UCSD-AML1 (cell line): ENCODE data around the gene B3GALT5.

Source experiments
- DNase-seq: peaks from one replicate; lab custom pipeline; 2025; ENCODE audit not compliant: unreplicated experiment; lab: John Stamatoyannopoulos, UW

Gene B3GALT5

DNA sequence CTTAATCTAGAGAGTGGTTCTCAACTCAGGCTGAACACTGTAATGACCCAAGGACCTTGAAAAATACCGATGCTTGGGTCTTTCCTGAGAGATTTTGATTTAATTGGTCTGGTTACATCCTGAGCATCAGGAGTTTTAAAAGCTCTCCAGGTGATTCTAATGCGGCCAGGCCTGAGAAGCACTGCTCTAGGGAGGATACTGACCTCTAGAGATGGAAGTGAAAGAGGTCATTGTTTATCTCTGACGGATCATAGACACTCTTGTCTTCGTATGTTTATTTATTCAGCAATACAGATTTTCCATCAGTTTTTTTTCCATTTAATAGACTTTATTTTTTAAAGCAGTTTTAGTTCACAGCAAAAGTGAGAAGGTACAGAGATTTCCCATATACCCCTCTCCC is 77.7 kb downstream of the B3GALT5 start:
- no peak for DNase-seq

DNA sequence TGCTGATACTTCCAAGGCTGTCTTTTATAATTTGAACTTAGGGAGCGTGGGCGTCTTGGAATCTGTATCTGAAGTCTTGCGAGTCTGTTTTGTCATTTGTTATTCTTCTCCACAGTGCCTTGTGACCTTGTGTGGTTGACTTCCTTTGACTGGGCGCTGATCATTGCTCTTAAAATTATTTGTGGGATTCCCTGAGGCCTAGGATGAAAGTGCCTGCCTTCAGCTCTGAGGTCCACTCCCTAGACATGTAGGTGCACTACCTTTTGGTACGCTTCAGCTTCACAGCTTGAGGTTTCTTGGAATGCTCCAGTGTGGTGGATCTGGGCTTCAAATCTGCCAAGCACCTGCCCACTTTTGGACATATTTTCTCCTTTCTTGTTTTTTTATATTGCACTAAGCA is 82.0 kb downstream of the B3GALT5 start:
- no peak for DNase-seq

DNA sequence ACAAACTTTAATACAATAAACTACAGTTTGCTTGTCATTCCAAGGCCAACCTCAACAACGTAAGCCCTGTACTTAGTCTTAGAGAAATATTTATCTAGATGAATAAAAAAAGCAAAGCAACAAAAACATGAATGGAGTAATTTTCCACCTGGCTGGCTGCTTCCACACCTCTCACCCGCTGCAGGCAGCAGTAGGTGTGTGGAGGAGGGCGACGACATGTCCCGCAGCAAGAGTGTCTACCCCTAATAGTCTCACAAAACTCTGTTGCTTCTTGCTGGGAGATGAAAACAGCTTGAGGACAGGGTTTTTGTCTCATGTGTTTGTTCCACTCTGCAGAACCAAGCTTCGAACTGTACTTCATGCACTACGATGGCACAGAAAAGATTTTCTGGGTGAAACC is 83.5 kb downstream of the B3GALT5 start:
- no peak for DNase-seq

DNA sequence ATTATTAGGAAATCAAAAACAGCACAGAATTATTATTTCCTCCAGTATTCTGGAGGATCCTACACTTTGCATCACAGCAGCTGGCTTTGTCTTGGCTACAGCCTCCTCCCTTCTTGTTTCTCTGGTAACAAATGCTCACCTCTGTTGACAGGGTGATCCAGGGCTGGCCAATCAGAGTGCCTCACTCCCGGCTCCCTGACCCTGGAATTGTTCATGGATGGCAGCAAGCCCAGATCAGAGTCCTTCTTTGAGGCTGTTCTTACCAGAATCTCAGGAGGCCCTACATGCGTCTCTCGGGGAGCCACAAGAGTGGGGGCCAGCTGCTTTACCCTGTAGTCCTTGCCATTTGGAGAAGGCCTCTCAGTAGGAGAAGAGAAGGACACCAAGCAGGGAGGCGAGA is 83.9 kb downstream of the B3GALT5 start:
- DNase-seq = no peak

- DNase-seq = no peak
Observed at GRCh38 chr21:39700318-39700717, 87.6 kb downstream of the B3GALT5 start.

DNA sequence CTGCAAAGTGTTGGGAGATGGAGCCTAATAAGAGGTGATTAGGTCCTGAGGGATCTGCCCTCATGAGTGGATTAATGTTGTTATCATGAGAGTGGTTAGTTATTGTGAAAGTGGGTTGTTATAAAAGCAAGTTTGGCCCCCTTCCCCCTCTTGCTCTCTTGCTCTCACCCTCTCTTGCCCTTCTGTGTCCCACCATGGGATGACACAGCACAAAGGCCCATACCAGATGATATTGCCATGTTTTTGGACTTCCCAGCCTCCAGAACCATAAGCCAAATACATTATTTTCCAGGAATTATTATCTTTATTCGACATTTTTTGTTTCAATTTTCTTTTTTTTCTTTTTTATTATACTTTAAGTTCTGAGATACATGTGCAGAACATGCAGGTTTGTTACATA is 90.8 kb downstream of the B3GALT5 start:
- DNase-seq = no peak

DNA sequence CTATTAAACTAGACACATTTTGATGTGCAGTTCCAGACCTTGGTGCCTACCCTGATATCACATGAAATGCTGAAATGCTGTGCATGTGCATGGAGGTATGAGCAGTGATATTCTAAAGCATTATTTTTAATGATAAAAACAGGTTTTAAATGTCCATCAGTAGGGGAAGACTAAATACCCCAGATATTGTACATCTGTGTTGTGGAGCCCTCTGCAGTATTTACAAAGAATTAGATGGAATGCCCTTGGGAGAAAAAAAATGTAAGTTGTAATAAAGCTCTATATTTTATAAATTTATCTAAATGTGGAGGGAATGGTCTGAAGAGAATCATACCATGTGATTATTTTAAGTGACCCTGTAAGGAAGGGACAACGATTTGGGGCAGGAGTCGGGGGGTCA is 93.1 kb downstream of the B3GALT5 start:
- DNase-seq = no peak

GRCh38 chr21:39707316-39707715 is 94.6 kb downstream of the B3GALT5 start:
- no peak for DNase-seq

- no peak for DNase-seq
Observed at GRCh38 chr21:39710866-39711265, 98.1 kb downstream of the B3GALT5 start.

DNA sequence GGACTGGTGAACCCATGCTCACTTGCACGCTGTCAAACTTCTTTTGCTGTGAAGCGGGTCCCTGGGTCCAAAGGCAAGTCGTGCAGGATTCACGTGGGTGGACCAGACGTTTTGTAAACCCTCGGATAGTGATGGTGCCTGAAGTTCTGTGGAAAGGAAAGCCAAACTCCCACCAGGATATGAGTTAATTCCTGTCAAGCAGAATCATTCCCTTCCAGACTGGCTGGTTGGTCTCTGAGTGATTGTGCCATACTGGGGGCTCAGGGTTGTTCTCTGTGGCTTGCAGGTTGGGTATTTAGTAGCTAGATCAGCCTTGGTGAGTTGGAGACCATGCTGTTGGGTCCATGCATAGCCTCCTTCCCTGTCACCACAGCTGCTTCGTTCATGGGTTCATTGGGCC is 99.5 kb downstream of the B3GALT5 start:
- no peak for DNase-seq

DNA sequence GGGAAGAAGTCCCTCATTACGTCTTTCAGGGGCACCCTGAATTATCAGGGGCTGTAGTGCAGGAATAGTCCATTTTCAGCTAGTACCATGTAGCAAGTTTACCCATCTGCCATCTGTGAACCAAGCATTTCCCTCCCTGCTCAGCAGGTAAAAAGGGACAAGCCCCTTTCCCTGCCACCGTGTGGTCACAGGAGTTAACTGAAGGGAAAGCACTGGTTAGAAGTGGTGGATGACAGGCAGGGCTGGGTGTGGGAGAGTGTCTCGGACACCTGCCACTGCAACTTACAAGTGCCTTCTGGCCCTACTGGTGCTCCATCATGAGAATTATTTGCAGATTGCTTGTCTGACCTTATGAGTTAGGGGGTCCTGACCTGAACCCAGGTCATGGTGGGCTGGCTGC is 100.2 kb downstream of the B3GALT5 start:
- no peak for DNase-seq

- DNase-seq = no peak
Observed at GRCh38 chr21:39713905-39714304, 101.2 kb downstream of the B3GALT5 start.

GRCh38 chr21:39714331-39714730 is 101.6 kb downstream of the B3GALT5 start:
- no peak for DNase-seq

DNA sequence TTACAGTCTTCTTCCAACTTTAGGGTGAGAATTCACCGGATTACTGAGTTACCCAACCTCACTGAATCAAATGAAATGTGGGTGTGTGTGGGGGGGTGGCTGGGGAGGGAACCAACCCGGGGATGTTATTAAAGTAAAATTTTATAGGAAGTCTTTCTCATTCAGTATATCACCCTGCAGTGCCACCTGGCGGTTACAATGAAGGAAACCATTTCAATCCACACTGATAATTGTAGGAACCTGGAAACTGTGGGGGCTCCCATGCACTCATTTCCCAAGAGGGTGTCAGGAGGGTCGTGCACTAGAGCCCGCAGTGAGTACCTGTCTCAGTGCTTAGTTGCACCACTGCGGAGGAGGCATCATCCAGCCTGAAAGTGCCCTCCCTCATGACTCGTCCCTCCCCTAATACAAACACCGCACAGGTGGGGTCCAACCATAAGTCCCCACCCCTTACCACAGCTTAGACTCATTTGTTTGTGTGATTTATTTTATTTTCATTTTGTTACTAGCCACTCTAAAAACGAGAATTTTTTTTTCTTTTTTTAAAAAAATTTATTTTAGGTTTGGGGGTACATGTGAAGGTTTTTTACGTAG is 103.2 kb downstream of the B3GALT5 start:
- peak; percentile 14 for DNase-seq

DNA sequence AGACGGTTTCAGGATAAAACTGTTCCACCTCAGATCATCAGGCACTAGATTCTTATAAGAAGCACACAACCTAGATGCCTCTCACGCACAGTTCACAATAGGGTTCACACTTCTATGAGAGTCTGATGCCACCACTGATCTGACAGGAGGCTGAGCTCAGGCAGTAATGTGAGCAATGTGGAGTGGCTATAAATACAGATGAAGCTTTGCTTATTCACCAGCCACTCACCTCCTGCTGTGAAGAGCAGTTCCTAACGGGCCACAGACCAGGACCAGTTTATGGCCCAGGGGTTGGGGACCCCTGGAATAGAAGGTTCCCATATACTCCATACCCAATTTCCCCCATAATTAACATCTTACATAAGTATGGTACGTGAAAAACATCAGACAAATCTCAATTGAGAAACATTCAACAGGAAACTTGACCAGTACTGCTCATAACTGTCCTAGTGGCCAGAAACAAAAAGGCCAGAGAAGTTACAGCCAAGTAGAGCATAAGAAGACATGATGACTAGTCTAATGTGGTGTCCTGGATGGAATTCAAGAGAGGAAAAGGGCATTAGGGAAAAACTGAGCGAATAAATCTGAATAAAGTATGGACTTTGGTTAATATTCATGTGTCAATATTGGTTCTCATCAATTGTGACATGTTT is 107.5 kb downstream of the B3GALT5 start:
- DNase-seq = no peak

DNA sequence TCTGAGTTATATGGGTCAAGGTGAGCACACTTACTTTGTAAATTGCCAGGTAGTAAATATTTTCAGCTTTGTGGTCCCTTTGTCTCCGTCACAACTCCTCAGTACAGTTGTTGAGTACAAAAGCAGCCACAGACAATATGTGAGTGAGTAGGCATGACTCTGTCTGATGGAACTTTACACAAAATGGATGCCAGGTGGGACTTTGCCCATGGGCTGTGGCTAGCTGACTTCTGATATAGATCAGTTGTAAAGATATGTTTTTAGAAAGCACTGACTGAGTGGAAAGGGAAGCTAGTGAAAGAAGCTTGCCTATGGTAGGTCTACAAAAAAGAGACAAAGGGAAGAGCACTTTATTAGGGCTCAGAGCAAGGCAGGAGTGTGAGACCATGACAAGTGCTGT is 109.1 kb downstream of the B3GALT5 start:
- no peak for DNase-seq
